Activated T-helper 1 cell treated with anti-CD3 and anti-CD28 coated beads, Interleukin-2, amount 50 U/mL, for 16 hours (primary cell): ENCODE measurements around the gene ATP8B4.

Source experiments
- DNase-seq, 2 donors: peaks; one replicate each; pipeline ENCODE4 v3.0.0-alpha.2; 2020; ENCODE audit warnings: low read depth in 1 of 2, low spot score in 1 of 2

The ATP8B4 gene

DNA sequence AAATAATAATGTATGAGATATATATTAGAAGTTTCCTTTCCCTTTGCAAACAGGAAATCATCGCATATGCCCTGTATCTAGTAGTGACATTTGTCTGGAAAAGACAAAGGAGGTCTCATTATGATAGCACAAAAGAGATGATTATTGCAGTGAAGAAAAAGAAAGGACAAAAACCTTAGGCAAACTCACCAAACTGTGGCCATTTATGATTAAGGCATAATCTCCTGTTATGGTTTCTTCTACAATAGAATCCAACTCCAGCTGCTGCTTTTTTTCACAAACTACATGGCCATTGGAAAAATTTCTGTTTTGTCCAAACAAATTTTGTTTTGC is 218.2 kb downstream of the ATP8B4 start:
- no peak for DNase-seq

GRCh38 chr15:49900006-49900902 is 218.8 kb downstream of the ATP8B4 start:
- no peak for DNase-seq

DNA sequence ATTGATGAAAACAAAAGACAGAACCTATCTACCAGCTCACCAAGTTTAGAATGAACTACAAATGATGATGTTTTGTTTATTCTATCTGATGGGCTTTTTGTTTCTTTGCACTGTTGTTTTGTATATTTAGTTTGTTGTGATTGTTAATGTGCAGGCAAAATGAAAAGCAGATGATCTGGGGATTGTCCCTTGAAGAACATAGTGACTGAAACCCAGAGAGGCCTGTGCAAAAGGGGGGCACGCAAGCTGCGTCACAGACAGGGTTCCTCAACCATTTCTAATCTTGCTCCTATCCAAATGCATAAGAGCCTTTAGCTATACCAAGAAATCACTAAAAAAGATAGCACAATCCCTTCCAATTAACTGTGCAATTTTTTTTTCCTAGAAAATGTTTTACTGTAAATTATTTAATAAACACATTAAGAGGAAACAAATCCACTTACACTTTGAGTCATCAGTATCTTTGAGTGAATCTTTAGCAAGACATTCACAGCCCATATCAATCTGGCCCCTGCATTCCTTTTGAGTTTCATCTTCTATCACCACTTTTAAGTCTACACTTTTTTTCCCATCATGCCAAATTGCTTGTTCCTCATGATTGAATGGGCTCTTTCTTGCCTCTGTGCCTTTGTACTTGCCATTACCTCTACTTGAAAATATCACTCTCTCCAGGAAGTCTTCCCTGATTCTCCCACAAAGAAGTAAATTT is 220.3 kb downstream of the ATP8B4 start:
- DNase-seq = no peak

GRCh38 chr15:49898097-49898496 is 220.9 kb downstream of the ATP8B4 start:
- DNase-seq = no peak

- no peak for DNase-seq
These were observed 223.4 kb downstream of the ATP8B4 start for GRCh38 chr15:49895347-49896223.

DNA sequence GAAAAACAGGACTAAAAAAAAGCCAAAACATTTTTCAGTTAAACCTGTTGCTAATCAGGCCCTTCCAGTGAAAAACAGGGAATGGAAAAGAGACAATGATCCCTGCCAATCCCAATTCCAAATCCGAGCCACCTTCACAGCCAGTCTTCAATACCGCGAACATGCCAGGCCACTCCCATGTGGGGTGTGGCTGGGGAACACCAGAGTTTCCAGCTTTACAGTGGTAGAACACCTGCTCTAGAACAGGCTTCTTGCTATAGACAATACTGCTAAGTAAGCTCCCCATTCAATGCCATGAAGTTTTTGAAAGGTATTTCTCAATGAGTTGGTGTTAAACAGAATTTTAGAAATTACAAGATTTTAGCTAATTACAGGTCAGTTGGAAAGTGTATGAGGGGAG is 228.3 kb downstream of the ATP8B4 start:
- DNase-seq = no peak

DNA sequence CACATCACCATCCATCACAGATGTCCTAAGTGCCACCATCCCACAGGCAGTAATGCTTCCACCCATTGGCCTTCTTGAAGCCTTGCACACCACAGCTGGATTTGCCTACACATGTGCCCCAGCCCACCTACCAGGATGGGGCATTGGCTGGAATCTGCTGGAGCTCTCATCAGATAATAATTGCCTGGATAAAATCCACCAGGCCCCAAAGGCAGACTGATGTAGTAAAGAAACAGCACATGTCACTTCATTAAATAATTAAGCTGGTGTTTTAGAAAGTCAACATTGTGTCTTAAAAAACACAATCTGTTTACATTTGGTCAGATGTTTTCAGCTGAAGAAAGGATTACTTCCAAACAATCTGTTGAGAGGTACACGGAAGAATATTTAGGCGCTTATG is 229.5 kb downstream of the ATP8B4 start:
- no peak for DNase-seq

- no peak for DNase-seq
These were observed 230.3 kb downstream of the ATP8B4 start for GRCh38 chr15:49888734-49889133.

- DNase-seq = no peak
These were observed 230.7 kb downstream of the ATP8B4 start for GRCh38 chr15:49888323-49888693.

- no peak for DNase-seq
These were observed 231.2 kb downstream of the ATP8B4 start for GRCh38 chr15:49887659-49888322.

GRCh38 chr15:49883121-49883520 is 235.9 kb downstream of the ATP8B4 start:
- DNase-seq = no peak

DNA sequence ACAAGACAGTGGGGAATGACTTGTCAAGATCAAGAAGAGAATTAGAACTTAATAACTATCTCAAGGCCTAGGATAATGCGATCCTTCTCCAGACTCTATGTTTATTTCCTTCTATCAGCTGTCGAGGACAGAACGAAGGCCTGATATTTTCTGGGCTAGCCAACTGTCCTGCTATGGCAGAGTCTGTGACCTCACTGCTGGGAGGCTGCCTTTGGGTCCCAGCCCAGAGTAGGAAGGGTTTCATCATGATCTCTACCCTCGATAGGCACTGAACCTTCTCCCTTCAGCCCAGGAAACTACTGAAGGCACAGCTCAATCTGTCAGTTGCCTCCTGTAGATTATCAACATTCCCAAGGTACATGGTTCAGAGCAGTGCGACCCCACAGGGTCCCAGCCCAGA is 237.2 kb downstream of the ATP8B4 start:
- DNase-seq = no peak

GRCh38 chr15:49881433-49881832 is 237.6 kb downstream of the ATP8B4 start:
- no peak for DNase-seq

DNA sequence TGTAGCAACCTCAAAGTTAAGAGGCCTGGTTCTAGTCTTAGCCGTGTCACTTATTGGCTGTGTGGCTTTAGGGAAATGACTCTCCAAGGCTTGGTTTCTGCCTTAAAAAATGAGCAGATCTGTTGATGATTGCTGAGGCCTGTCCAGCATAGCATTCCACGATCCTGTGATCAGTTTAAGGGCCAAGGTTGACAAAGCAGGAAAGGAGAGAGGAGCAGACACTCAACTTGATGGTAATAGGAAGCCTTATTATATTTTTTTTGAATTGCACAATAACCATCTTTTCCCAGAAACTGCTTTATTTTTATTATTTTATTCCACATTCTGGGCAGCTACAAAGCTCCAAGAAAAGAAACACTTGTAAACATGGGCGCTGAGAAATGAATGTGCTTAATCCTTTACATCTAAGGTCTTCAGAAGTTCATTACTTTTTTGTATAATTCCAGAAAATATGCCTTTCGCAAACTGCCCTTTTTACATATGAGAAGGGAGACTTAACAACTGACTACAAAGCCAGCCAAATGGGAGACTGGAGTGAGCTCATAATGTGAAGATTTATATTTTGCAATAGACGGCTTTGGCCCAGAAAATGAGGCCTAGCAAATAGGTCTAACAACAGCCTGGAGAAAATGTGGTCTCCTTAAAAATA is 241.0 kb downstream of the ATP8B4 start:
- no peak for DNase-seq

DNA sequence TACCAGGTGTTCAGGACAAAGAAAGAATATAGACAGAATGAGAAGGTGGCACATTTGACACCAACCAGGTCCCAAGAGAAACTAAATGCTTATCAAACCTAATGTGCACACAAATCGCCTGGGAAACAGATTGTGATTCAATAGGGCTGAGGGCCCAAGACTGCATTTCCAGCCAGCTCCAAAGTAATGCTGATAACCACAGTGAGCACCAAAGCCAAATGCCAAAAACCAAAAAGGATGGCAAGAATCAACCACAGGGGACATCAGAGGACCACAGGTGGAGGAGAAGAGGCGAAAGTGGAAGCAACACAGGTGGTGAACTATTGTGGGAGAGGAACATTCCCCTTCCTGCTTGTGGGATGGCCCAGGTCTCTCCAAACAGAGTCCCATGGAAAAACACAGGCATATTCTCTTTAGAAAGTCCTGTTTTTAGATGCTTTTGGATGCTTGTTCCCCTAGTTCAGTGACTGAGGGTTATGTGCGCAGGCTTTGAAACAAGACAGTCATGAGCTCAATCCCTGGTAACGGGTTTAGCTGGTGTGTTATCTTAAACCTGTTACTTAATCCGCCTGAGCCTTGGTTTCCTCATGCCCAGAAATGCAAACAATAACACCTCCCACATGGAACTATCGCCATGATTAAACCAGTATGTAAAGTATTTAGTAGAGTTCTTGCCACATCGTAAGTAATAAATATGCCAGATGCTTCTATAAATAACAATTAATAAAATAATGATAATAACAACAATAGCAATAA is 241.7 kb downstream of the ATP8B4 start:
- no peak for DNase-seq

DNA sequence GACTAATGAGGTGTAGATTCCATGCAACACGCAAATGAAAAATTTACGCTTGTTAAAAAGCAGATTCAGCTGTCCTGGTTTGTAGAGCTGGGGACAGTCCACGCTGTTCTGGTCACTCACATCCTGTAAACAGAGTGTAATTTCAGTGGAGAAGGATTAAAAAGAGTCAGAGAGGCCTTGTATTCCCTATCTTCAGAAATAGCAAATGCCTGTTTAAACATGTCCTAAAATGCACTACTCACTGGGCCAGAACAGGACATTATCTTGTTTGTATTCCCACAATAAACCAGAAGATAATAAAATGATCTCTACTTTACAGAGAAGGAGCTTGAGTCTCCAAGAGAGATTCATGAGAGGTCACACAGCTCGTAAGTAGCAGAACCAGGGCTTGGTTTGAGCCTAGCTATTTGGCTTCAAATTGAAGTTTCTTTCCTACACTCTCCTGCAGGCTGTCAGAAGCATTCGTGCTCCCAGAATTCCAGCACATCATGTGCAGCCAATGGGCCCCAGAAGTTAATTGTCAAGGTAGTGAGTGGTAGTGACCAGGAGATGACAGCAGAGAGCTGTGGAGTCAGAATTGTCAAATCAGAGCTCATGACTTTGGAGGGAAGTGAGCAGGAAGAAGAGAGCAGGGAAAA is 242.5 kb downstream of the ATP8B4 start:
- DNase-seq = no peak

- DNase-seq = no peak
These were observed 243.6 kb downstream of the ATP8B4 start for GRCh38 chr15:49875392-49875791.

DNA sequence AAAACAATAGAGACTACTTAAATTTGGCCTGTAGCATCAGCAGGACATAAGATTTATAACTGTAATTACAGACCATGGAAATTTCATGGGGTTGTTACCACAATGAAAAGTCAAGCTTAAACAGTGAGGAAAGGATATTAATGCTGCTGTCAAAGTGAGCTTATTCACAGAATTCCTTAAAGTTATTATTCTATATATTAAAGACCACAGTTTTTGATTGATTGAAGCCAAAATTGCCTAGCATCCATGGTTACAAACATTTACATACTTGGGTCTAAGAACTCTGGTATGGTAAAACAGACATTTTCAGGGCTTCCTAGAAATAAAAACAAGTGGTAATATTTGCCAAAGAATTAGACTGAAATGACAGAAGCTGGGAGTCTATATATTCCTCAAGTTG is 248.6 kb downstream of the ATP8B4 start:
- no peak for DNase-seq

DNA sequence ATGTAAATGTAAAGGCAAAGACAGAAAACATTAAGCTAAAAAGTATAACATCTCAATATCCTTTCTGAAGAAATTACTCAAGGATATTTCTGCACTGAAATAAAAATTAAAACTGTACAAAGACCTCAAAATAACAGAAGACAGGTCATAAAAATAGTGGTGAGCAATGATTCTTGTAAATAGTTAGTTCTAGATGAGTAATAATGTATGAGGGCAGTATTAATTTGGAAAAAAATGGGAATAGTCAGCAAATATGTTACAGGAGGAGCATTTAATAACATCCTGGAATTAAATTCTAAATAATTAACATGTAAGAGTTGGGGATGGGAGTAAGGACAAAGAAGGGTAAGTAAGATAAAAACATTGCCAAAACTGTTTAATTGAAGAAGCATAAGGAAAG is 250.7 kb downstream of the ATP8B4 start:
- no peak for DNase-seq
